PFSK-1 (cell line): ENCODE data around the gene UTS2R.

Experiments used
- POLR2AphosphoS5 ChIP-seq: IDR thresholded peaks from 2 replicates; pipeline ENCODE4 v1.6.1; 2012; ENCODE audit warnings: low read depth, mild to moderate bottlenecking, control low read depth, low read length, moderate library complexity
- REST ChIP-seq, 2 experiments: IDR thresholded peaks; 2 replicates each; pipeline versions ENCODE4 v1.6.1 to v1.8.0; 2011 to 2012; ENCODE audit warnings: low read depth in 2 of 2, low read length in 2 of 2, control low read depth in 1 of 2, inconsistent platforms in 1 of 2, mild to moderate bottlenecking in 1 of 2, moderate library complexity in 1 of 2; ENCODE audit not compliant: insufficient read depth in 1 of 2
- SIN3A ChIP-seq: IDR thresholded peaks from 2 replicates; pipeline ENCODE4 v1.6.1; 2012; ENCODE audit warnings: mild to moderate bottlenecking, low read length, moderate library complexity, borderline replicate concordance; ENCODE audit not compliant: insufficient read depth
- TAF1 ChIP-seq: IDR thresholded peaks from 2 replicates; pipeline ENCODE4 v1.6.1; 2012; ENCODE audit warnings: low read length, control low read depth, borderline replicate concordance; ENCODE audit not compliant: insufficient read depth

DNA sequence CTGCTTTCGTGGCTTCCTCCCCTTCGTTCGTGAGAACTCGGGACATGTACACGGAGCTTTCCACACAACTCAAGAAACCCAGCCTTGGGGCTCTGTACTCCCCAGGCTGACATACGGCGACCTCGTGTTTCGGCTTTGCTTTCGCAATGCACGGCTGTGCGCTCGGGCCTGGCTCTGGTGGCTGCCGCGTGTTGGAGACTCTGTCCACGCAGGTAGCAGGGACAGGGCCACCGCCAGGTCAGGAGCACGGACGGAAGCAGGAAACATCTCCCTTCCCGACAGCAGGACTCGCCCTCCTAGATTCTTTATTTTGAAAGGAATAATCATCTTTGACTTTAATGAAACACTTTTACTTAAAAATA lies 17.3 kb downstream of the UTS2R start:
- no peak for TF ChIP-seq POLR2AphosphoS5
- TF ChIP-seq TAF1: no peak
- no peak for TF ChIP-seq SIN3A
- TF ChIP-seq REST (IDR thresholded peaks at IDR 0.05; ENCODE audit: insufficient read depth in 1 of 2, low read depth in 2 of 2, low read length in 2 of 2): no peak
